ENCODE measurements around the gene PINLYP. TPM values are rescaled to one million over a fixed set of nuclear protein-coding genes. Genes with fewer than 3 reads are reported as not detected.

Gene PINLYP
- total RNA-seq, 6 donors from 2014 or later, result 1.8 to 9.4 (median 4.1) TPM

DNA sequence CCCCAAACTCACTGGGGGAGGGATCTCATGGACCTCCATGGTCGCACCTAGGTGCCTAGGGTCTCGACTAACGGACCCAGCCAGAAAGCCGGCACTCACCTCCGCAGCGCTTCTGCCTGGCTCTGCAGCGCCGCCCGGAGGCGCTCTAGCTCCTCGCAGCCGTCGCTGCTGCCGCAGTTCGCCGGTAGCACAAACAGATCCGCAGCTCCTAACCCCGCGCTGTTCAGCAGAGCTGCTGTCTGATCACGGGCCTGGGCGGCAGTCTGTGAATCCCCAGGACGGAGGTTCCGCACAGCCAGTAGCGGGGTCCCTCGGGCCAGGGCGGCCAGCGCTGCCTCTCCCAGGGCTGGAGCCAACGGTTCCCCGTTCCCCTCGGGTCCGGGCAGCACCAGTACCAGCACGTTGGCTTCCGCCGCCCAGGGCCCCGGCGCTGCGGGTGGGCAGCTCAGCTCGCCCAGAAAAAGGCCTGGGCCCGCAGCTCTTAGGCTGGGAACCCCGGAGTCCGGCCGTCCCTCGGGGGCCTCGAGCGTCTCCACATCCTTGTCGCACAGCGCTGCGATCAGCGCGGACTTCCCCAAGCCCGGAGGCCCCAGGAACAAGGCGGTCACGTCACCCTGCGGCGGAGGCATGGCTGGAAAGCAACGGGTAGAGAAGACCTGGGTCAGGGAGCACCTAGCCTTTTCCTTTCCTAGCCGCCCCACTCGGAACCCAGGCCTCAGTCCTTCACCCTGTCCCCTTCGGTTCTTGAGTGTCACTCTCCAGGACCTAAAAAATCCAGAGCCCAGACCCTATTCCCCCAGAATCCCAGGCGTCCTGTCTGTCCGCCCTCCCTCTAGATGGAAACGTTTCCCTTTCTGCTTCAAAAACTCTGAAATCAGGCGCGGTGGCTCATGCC lies 19.4 kb downstream of the PINLYP start:
- no peaks in the 10 kb centered on the region for H3K27me3 ChIP-seq
- no peaks in the 10 kb centered on the region for H3K9me3 ChIP-seq
- DNase-seq (peak; percentile 65 to 89), ATAC-seq (ENCODE audit: low FRiP score in 2 of 2) (peak; percentile 45 to 49)
- peaks cover 28 to 48% (median 36%) of the 10 kb centered on the region in 4 donors for H3K4me1 ChIP-seq
- peak in 1 of 2 donors; percentile 4 for TF ChIP-seq POLR2AphosphoS5 (IDR thresholded peaks at IDR 0.05)
- no peak for TF ChIP-seq EP300 (IDR thresholded peaks at IDR 0.05)
- TF ChIP-seq, protein P1, sequence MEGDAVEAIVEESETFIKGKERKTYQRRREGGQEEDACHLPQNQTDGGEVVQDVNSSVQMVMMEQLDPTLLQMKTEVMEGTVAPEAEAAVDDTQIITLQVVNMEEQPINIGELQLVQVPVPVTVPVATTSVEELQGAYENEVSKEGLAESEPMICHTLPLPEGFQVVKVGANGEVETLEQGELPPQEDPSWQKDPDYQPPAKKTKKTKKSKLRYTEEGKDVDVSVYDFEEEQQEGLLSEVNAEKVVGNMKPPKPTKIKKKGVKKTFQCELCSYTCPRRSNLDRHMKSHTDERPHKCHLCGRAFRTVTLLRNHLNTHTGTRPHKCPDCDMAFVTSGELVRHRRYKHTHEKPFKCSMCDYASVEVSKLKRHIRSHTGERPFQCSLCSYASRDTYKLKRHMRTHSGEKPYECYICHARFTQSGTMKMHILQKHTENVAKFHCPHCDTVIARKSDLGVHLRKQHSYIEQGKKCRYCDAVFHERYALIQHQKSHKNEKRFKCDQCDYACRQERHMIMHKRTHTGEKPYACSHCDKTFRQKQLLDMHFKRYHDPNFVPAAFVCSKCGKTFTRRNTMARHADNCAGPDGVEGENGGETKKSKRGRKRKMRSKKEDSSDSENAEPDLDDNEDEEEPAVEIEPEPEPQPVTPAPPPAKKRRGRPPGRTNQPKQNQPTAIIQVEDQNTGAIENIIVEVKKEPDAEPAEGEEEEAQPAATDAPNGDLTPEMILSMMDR (IDR thresholded peaks at IDR 0.05), result peak; percentile 55 to 83 (median 76)
- TF ChIP-seq POLR2A (IDR thresholded peaks at IDR 0.05), result peak in 1 of 4 donors; percentile 33
- peak overlapping the region; percentile 55 to 75 (median 60) for H3K4me3 ChIP-seq
- peaks cover 15 to 51% (median 35%) of the 10 kb centered on the region in 4 donors for H3K36me3 ChIP-seq
- H3K27ac ChIP-seq, result peak overlapping the region; percentile 93 to 98 (median 96)
- WGBS, 2 donors, result 5 to 7% methylated on average over 13 to 48 of the region's 64 CpGs

DNA sequence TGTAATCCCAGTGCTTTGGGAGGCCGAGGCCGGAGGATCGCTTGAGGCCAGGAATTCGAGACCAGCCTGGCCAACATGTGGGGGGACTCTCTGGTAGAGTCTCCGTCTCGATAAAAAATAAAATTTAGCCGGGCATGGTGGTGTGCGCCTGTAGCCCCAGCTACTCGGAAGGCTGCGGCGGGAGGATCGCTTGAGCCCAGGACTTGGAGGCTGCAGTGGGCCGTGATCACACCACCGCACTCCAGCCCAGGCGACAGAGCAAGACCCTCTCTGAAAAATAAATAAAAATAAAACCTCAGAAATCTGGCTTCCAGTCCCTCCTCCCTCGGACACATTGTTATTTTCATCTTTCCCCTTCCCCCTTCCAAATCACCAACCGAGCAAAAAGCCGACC lies 20.0 kb downstream of the PINLYP start:
- WGBS, 2 donors, result 0 to 2% methylated on average over 12 to 18 of the region's 18 CpGs
- DNase-seq, result no peak

DNA sequence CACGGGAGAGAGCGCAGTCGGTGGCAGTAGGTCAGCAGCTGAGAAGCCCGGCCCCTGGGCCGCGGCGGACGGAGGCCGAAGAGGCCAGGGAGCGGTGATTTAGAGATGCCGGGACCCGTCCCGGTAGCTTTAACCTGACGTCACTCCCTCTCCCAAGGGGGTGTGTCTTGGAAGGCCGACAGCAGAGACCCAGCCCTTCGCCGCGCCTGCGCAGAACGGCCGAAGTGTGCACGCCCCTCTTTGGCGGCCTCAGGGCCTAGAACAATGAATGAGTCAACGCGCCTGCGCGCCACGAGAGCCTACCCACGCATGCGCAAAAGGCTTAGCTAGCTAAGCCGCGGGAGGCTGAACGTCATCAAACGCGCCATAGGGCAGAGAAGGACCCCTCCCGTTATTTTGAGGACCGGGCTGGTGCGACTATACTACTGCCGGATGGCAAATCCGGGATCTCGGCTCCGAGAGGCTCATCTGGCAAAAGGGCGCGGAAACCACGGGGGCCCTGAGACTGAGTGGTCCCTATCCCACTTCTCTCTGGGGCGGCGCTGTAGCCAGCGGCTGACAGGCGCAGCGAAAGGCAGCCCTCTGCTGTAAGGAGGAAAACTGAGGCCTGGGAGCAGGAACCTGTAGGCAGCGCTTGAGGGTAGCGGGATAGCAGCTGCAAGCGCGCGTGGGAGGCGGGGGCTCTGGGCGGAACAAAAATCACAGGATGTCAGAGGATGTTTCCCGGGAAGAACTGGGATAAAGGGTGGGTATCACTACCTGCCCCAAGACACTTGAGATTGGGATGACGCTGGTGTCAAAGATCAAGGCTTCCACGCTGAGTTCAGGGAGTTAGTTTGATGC lies 20.6 kb downstream of the PINLYP start, which contains the start of the genes IRGQ and ZNF576:
Gene IRGQ (minus strand): TSS at position 136 of the 843 bp plus-strand sequence. CDS start 796 bp downstream, outside the sequence.
Gene ZNF576 (plus strand): TSS at position 597 of the 843 bp plus-strand sequence. CDS start 514 bp downstream, outside the sequence.
- TF ChIP-seq, protein P1 (IDR thresholded peaks at IDR 0.05), result peak in 2 of 6 experiments; percentile 25 to 31
- TF ChIP-seq EP300 (IDR thresholded peaks at IDR 0.05) (peak in 1 of 4 donors; percentile 76), POLR2AphosphoS5 (IDR thresholded peaks at IDR 0.05) (peak; percentile 81 to 94), POLR2A (IDR thresholded peaks at IDR 0.05) (peak in 3 of 4 donors; percentile 53 to 86 (median 85))
- Histone ChIP-seq H3K4me3 (peak within 1 kb of the TSS; percentile 55 to 75 (median 60)), H3K36me3 (peaks cover 19 to 51% (median 31%) of the 10 kb centered on the region in 4 donors), H3K27ac (peak within 1 kb of the TSS; percentile 93 to 98 (median 96)), H3K9me3 (no peaks in the 10 kb centered on the region), H3K27me3 (no peaks in the 10 kb centered on the region), H3K4me1 (peaks cover 28 to 48% (median 36%) of the 10 kb centered on the region in 4 donors)
- WGBS, 2 donors, result 0 to 1% methylated on average over 30 to 59 of the region's 60 CpGs
- ATAC-seq (ENCODE audit: low FRiP score in 2 of 2), result peak; percentile 94
- peak; percentile 100 for DNase-seq

More for the DNA sequence above, 20.0 kb downstream of the PINLYP start:
- no peaks in the 10 kb centered on the region for H3K27me3 ChIP-seq
- H3K27ac ChIP-seq, result peak overlapping the region; percentile 93 to 98 (median 96)
- TF ChIP-seq POLR2A (IDR thresholded peaks at IDR 0.05), result peak in 1 of 4 donors; percentile 76
- TF ChIP-seq POLR2AphosphoS5 (IDR thresholded peaks at IDR 0.05), result no peak
- peak overlapping the region; percentile 55 to 75 (median 60) for H3K4me3 ChIP-seq
- ATAC-seq (ENCODE audit: low FRiP score in 2 of 2), result peak; percentile 21 to 28
- H3K4me1 ChIP-seq, result peaks cover 28 to 48% (median 36%) of the 10 kb centered on the region in 4 donors
- no peaks in the 10 kb centered on the region for H3K9me3 ChIP-seq
- H3K36me3 ChIP-seq, result peaks cover 19 to 51% (median 34%) of the 10 kb centered on the region in 4 donors

DNA sequence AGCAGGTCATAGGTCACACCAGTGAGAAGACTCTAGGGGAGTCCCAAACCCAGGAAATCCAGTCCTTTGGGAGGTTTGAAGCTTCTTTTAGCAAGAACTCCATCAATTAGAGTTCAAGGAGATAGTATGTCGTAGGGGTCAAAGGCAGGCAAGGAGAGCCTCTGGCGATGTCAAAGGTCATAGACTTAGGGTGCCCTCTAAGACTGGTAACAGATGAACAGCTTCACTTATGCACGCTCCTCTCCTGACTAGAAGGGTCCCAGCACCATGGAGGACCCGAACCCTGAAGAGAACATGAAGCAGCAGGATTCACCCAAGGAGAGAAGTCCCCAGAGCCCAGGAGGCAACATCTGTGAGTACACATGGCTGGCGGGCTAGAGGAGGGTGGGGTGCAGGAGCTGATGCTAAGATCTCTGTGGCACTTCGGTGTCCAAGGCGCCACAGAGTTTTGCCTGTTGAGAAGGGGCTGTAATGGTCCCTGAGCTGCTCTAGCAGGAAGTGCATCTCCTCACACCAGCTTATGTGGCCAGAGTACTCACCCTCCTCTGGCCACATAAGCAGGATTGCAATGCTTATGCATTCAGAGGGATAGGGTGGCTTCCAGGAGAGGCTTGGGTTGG lies 21.4 kb downstream of the PINLYP start:
- Histone ChIP-seq H3K27me3 (no peaks in the 10 kb centered on the region), H3K4me3 (peak overlapping the region; percentile 42 to 75 (median 60)), H3K4me1 (peaks cover 28 to 48% (median 36%) of the 10 kb centered on the region in 4 donors), H3K9me3 (no peaks in the 10 kb centered on the region), H3K27ac (peak overlapping the region; percentile 93 to 98 (median 96)), H3K36me3 (peaks cover 17 to 51% (median 30%) of the 10 kb centered on the region in 4 donors)
- 10 to 30% methylated on average over 2 to 7 of the region's 7 CpGs for WGBS, 2 donors
- TF ChIP-seq, protein P1 (IDR thresholded peaks at IDR 0.05), result no peak
- TF ChIP-seq POLR2AphosphoS5 (IDR thresholded peaks at IDR 0.05), result no peak
- no peak for TF ChIP-seq EP300 (IDR thresholded peaks at IDR 0.05)
- no peak for TF ChIP-seq POLR2A (IDR thresholded peaks at IDR 0.05)
- ATAC-seq (ENCODE audit: low FRiP score in 2 of 2) (no peak), DNase-seq (no peak)
